Mucosa of rectum (tissue), 2 donors: ENCODE measurements around the gene LRP10.
A peak's percentile ranks its signal among the peaks of the same experiment; 100 is the strongest.

Experiments
- H3K27ac ChIP-seq, 2 donors: one replicate each; pipeline ENCODE4 v1.7.0; 2013; ENCODE audit warnings: inconsistent platforms in 2 of 2, low read depth in 2 of 2, low read length in 2 of 2
- H3K27me3 ChIP-seq, 2 donors: one replicate each; pipeline ENCODE4 v1.7.0; 2013; ENCODE audit warnings: low read length in 2 of 2; ENCODE audit not compliant: control insufficient read depth in 2 of 2, insufficient read depth in 2 of 2
- H3K36me3 ChIP-seq, 2 donors: one replicate each; pipeline ENCODE4 v1.7.0; 2013; ENCODE audit warnings: low read length in 2 of 2; ENCODE audit not compliant: control insufficient read depth in 2 of 2, insufficient read depth in 2 of 2
- H3K4me1 ChIP-seq, 2 donors: one replicate each; pipeline ENCODE4 v1.7.0; 2013; ENCODE audit warnings: low read length in 2 of 2, mild to moderate bottlenecking in 1 of 2; ENCODE audit not compliant: control insufficient read depth in 2 of 2, insufficient read depth in 2 of 2
- H3K4me3 ChIP-seq, 2 donors: one replicate each; pipeline ENCODE4 v1.7.0; 2013; ENCODE audit warnings: low read length in 2 of 2
- H3K9ac ChIP-seq, 2 donors: one replicate each; pipeline ENCODE4 v1.7.0; 2013; ENCODE audit warnings: low read length in 2 of 2, low read depth in 1 of 2, mild to moderate bottlenecking in 1 of 2
- H3K9me3 ChIP-seq, 2 donors: one replicate each; pipeline ENCODE4 v1.7.0; 2013; ENCODE audit warnings: low read length in 2 of 2; ENCODE audit not compliant: control insufficient read depth in 2 of 2
- donor health status: healthy.
- donor health status: Normal muscosa, but diverticular disease.

LRP10 gene

GRCh38 chr14:22843123-22843925, 28.2 kb upstream of the LRP10 start:
- Histone ChIP-seq H3K36me3 (peaks cover 46 to 51% of the 10 kb centered on the region in 2 donors), H3K9ac (no peak overlapping the region), H3K27ac (no peak overlapping the region), H3K4me3 (no peak overlapping the region), H3K4me1 (peaks cover 15 to 16% of the 10 kb centered on the region in 2 donors), H3K9me3 (no peaks in the 10 kb centered on the region), H3K27me3 (no peaks in the 10 kb centered on the region)

GRCh38 chr14:22844221-22845102, 27.1 kb upstream of the LRP10 start:
- Histone ChIP-seq H3K9ac (no peak overlapping the region), H3K4me3 (no peak overlapping the region), H3K4me1 (peaks cover 9 to 13% of the 10 kb centered on the region in 2 donors), H3K27me3 (no peaks in the 10 kb centered on the region), H3K27ac (no peak overlapping the region), H3K9me3 (no peaks in the 10 kb centered on the region), H3K36me3 (peaks cover 46 to 51% of the 10 kb centered on the region in 2 donors)

- no peak overlapping the region for H3K9ac ChIP-seq
- peaks cover 9 to 16% of the 10 kb centered on the region in 2 donors for H3K4me1 ChIP-seq
- no peak overlapping the region for H3K4me3 ChIP-seq
- no peaks in the 10 kb centered on the region for H3K27me3 ChIP-seq
- H3K9me3 ChIP-seq: no peaks in the 10 kb centered on the region
- peaks cover 46 to 51% of the 10 kb centered on the region in 2 donors for H3K36me3 ChIP-seq
- H3K27ac ChIP-seq: no peak overlapping the region
Measured at GRCh38 chr14:22845103-22845394, 26.5 kb upstream of the LRP10 start.

DNA sequence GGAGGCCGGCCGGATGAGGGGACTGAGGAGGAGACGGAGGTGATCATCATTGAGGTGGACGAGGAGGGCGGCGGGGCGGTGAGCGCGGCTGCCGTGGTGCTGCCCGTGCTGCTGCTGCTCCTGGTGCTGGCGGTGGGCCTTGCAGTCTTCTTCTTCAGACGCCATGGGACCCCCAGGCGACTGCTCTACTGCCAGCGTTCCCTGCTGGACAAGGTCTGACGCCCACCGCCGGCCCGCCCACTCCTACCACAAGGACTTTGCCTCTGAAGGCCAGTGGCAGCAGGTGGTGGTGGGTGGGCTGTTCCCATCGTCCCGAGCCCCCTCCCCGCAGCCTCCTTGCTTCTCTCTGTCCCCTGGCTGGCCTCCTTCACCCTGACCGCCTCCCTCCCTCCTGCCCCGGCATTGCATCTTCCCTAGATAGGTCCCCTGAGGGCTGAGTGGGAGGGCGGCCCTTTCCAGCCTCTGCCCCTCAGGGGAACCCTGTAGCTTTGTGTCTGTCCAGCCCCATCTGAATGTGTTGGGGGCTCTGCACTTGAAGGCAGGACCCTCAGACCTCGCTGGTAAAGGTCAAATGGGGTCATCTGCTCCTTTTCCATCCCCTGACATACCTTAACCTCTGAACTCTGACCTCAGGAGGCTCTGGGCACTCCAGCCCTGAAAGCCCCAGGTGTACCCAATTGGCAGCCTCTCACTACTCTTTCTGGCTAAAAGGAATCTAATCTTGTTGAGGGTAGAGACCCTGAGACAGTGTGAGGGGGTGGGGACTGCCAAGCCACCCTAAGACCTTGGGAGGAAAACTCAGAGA, 25.5 kb upstream of the LRP10 start:
- Histone ChIP-seq H3K27ac (peak overlapping the region in 1 of 2 donors; percentile 17), H3K27me3 (no peaks in the 10 kb centered on the region), H3K9me3 (no peaks in the 10 kb centered on the region), H3K4me1 (peaks cover 11 to 19% of the 10 kb centered on the region in 2 donors), H3K36me3 (peaks cover 46 to 48% of the 10 kb centered on the region in 2 donors), H3K4me3 (no peak overlapping the region), H3K9ac (no peak overlapping the region)

DNA sequence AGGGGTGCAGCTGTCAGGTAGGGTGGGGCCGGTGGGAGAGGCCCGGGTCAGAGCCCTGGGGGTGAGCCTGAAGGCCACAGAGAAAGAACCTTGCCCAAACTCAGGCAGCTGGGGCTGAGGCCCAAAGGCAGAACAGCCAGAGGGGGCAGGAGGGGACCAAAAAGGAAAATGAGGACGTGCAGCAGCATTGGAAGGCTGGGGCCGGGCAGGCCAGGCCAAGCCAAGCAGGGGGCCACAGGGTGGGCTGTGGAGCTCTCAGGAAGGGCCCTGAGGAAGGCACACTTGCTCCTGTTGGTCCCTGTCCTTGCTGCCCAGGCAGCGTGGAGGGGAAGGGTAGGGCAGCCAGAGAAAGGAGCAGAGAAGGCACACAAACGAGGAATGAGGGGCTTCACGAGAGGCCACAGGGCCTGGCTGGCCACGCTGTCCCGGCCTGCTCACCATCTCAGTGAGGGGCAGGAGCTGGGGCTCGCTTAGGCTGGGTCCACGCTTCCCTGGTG, 24.7 kb upstream of the LRP10 start:
- Histone ChIP-seq H3K27ac (peak overlapping the region in 1 of 2 donors; percentile 52), H3K36me3 (peaks cover 40 to 41% of the 10 kb centered on the region in 2 donors), H3K4me1 (peaks cover 14 to 19% of the 10 kb centered on the region in 2 donors), H3K9me3 (no peaks in the 10 kb centered on the region), H3K9ac (no peak overlapping the region), H3K27me3 (no peaks in the 10 kb centered on the region), H3K4me3 (no peak overlapping the region)

GRCh38 chr14:22847661-22848341, 23.7 kb upstream of the LRP10 start:
- Histone ChIP-seq H3K27ac (peak overlapping the region; percentile 69 to 87), H3K4me3 (no peak overlapping the region), H3K36me3 (peaks cover 31 to 33% of the 10 kb centered on the region in 2 donors), H3K27me3 (no peaks in the 10 kb centered on the region), H3K9me3 (no peaks in the 10 kb centered on the region), H3K4me1 (peaks cover 18 to 22% of the 10 kb centered on the region in 2 donors), H3K9ac (peak overlapping the region in 1 of 2 donors; percentile 9)

DNA sequence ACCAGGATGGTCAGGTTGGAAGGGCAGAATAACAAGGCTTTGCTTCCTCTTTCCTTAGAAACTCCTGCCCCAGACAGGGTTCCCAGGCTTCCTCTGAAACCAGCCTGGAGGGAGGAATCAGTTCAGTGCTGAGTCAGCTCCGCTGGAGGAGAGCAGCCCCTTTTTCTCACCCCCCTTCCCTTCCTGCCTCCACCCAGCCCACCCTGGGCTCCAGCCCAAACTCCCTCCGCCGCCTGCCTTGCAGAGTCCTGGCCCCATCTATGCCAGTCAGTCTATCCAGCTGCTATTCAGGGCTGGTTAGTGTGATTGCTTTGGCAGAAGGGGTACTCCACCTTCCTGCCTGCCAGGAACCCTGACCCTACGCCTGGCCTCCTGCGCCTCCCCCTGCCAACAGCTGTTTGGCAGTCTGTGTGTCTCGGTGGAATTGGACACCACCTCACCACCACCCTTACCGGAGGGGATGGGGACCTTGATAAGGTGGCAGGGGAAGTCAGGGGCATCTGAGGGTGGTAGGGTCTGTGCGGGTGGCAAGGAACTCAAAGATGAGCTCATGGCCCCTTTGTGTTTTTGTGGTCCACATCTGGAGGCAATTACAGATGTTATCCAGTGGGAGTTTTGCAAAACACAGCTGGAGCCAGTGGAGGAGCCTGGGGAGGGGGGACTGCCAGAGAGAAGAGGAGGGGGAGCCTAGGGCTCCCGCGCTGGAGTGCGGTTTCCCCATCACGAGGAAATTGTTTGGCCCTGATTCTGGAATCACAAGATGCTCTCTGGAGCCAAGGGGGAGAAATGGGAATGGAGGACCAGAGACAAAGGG, 23.0 kb upstream of the LRP10 start:
- peaks cover 25% of the 10 kb centered on the region in 2 donors for H3K36me3 ChIP-seq
- H3K9me3 ChIP-seq: no peaks in the 10 kb centered on the region
- peak overlapping the region; percentile 14 to 46 for H3K9ac ChIP-seq
- H3K4me3 ChIP-seq: peak overlapping the region; percentile 33
- H3K27ac ChIP-seq: peak overlapping the region; percentile 69 to 87
- H3K27me3 ChIP-seq: no peaks in the 10 kb centered on the region
- H3K4me1 ChIP-seq: peaks cover 23 to 28% of the 10 kb centered on the region in 2 donors

- Histone ChIP-seq H3K36me3 (peaks cover 21 to 22% of the 10 kb centered on the region in 2 donors), H3K9ac (peak overlapping the region in 1 of 2 donors; percentile 46), H3K27ac (peak overlapping the region; percentile 69 to 87), H3K4me3 (no peak overlapping the region), H3K9me3 (no peaks in the 10 kb centered on the region), H3K27me3 (no peaks in the 10 kb centered on the region), H3K4me1 (peaks cover 23 to 28% of the 10 kb centered on the region in 2 donors)
Measured at GRCh38 chr14:22849212-22849819, 22.2 kb upstream of the LRP10 start.
